Left kidney (tissue), 2 donors: Measurements from ENCODE around the gene DES. TPM values are rescaled to one million over a fixed set of nuclear protein-coding genes. Genes with fewer than 3 reads are reported as not detected.

Experiments
- DNase-seq: peaks from one replicate; pipeline ENCODE4 v3.0.0-alpha.2; 2013
- polyA plus RNA-seq: library from polyadenylated mRNA; unstranded; fragments of 120-200 nt; gene quantifications from one replicate; pipeline ENCODE4 v1.2.1, GENCODE V29; 2013; ENCODE audit not compliant: insufficient read length

The DES gene
- polyA plus RNA-seq, 1 donor, result 5.9 TPM

- DNase-seq, result no peak
These were observed 20.3 kb downstream of the DES start for GRCh38 chr2:219438453-219438852.

GRCh38 chr2:219439506-219439905 is 21.3 kb downstream of the DES start:
- no peak for DNase-seq

- no peak for DNase-seq
These were observed 22.4 kb downstream of the DES start for GRCh38 chr2:219440388-219441256.

GRCh38 chr2:219441451-219442255 is 23.5 kb downstream of the DES start:
- DNase-seq, result no peak

- no peak for DNase-seq
These were observed 24.3 kb downstream of the DES start for GRCh38 chr2:219442256-219443015.

GRCh38 chr2:219443016-219443696 is 25.0 kb downstream of the DES start:
- no peak for DNase-seq

GRCh38 chr2:219443697-219444023 is 25.5 kb downstream of the DES start:
- no peak for DNase-seq

- no peak for DNase-seq
These were observed 26.5 kb downstream of the DES start for GRCh38 chr2:219444566-219445091.

- DNase-seq, result no peak
These were observed 27.1 kb downstream of the DES start for GRCh38 chr2:219445220-219445640.

GRCh38 chr2:219446101-219446504 is 27.9 kb downstream of the DES start:
- DNase-seq, result no peak

- no peak for DNase-seq
These were observed 28.5 kb downstream of the DES start for GRCh38 chr2:219446689-219447088.

- DNase-seq, result no peak
These were observed 29.3 kb downstream of the DES start for GRCh38 chr2:219447242-219448098.

GRCh38 chr2:219448099-219448775 is 30.1 kb downstream of the DES start:
- DNase-seq, result no peak

GRCh38 chr2:219448776-219449341 is 30.7 kb downstream of the DES start:
- no peak for DNase-seq

- DNase-seq, result no peak
These were observed 31.4 kb downstream of the DES start for GRCh38 chr2:219449609-219450008.

GRCh38 chr2:219451661-219452360 is 33.6 kb downstream of the DES start:
- no peak for DNase-seq

- DNase-seq, result no peak
These were observed 34.5 kb downstream of the DES start for GRCh38 chr2:219452361-219453317.
